Gastrocnemius medialis (tissue), 4 donors: ENCODE results near the gene ZFYVE28.

ENCODE experiments used
- CTCF ChIP-seq, 5 experiments: fragments of 450-650 bp in 3 of 5; fragments of 200-600 bp in 2 of 5; sonication (generic) in 2 of 5; IDR thresholded peaks in 4 of 5; conservative IDR thresholded peaks in 1 of 5; 1 replicate in 4 of 5; 2 replicates in 1 of 5; pipeline ENCODE4 v1.5.1; 2016 to 2019; ENCODE audit warnings: antibody characterized with exemption in 5 of 5, mild to moderate bottlenecking in 3 of 5, moderate library complexity in 3 of 5
- POLR2A ChIP-seq, 2 donors: fragments of 450-650 bp; IDR thresholded peaks; one replicate each; pipeline ENCODE4 v1.6.1; 2017; ENCODE audit warnings: antibody characterized with exemption in 2 of 2, mild to moderate bottlenecking in 2 of 2, moderate library complexity in 2 of 2

DNA sequence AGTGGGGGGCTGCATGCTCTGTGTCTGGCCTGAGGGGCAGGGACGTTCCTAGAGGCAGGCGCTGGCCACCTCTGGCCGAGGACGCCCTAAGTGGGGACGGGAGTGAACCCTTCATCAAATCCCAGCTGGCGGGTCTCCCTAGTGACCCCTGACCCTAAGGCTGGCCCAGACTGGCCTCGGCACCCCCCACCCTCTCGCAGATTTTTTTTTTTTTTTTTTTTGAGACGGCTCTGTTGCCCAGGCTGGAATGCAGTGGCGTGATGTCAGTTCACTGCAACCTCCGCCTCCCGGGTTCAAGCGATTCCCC is 155.5 kb downstream of the ZFYVE28 start:
- TF ChIP-seq CTCF (IDR thresholded peaks at IDR 0.05 in 4 of 5, conservative IDR thresholded peaks at IDR 0.05 in 1 of 5), result no peak
- TF ChIP-seq POLR2A (IDR thresholded peaks at IDR 0.05), result no peak
